ENCODE results near the gene IGSF3.

DNA sequence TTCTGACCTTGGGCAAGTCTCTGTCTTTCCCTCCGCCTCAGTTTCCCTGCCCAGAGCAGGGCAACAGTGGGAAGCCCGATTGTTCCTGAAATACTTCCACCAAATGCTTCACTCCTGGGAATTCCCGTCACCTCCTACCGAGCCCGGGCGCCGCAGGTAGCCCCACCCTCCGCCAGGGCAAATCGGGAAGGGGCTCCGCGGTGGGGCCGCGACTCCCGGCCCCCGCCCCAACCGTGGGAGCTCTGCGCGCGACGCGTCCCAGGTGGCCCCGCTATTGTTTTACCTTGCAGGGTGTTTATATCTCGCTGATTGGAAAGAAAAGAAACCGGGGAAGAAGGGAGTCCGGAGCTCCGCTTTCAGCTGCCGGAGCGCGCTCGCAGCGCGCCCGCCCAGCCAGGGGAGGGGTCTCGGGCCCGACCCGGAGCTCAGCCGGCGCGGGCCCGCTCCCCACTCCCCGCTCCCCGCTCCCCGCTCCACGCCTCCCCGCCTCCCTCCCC is 407 bp downstream of the IGSF3 start:
- no peak for TF ChIP-seq EZH2 (IDR thresholded peaks at IDR 0.05; ENCODE audit: borderline replicate concordance, low read depth, low read length, severe bottlenecking)
- no peak for TF ChIP-seq CTCF (IDR thresholded peaks at IDR 0.05; ENCODE audit: borderline replicate concordance, extremely low read depth, low read length, poor library complexity, severe bottlenecking)
